Measurements from ENCODE around the gene BTBD1. TPM values are rescaled to one million over a fixed set of nuclear protein-coding genes. Genes with fewer than 3 reads are reported as not detected.

Gene BTBD1
- 10 to 100 TPM; 55.0 to 58.6 TPM for total RNA-seq

DNA sequence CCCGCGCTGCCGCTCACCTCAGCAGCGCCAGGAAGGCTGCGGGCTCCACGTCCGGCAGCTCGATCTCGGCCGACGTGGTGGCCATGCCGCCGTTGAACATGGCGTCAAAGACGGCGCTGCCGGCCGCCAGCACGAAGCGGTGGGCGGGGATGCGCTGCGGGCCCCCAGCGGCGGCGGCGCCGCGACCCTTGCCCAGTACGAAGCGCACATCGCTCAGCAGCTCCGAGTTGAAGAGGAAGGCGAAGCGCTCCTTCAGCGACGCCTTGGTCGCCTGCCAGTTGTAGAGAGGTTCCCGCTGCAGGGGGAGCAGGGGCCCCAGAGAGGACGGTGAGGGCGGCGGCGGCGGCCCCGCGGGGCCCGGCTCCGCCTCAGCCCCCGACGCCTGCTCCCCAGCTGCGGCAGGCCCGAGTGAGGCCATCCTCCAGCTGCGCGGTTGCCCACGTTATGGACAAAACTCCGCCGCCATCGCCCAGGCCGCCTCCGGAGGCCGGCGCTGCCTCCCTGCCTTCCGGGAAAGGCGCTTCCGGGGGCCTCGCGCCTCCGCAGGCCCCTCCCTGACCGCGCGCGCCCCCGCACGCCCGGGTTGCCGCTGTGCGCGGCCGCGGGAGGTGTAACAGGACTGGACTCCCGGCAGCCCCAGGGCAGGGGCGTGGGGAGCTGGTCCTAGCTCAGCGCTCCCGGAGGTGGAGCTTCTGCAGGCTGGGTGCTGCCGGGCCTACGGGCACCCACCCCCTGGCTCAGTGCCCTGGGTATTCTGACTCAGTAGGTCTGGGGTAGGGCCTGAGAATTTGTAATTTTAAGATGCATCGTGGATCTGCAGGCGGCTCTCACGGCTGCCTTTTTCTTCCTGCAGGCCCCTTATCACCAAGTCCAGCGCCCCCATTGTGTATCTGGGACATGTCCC lies at the start of gene BTBD1:
Gene BTBD1, minus strand, starts transcription at position 519 of the 904 bp plus-strand sequence. Its CDS starts 101 bp downstream, at position 418.
- Mint-ChIP-seq H3K27me3 (no peaks in the 10 kb centered on the region), H3K36me3 (ENCODE audit: low read depth) (peaks cover 22% of the 10 kb centered on the region), H3K4me1 (peaks cover 20% of the 10 kb centered on the region), H3K4me3 (peak within 1 kb of the TSS; percentile 49), H3K27ac (peak within 1 kb of the TSS; percentile 76), H3K9me3 (peaks cover 7% of the 10 kb centered on the region)
- POLR2A ChIA-PET, result interaction anchor here (0.6 to 2.0 kb wide), 15 partner anchors 10 to 527 kb away, joined by 3 to 20 read pairs (median 4); partner anchors contain the start of genes C15orf40, RAMAC, RPS17 and TM6SF1
- CTCF ChIA-PET, result interaction anchor here (1.3 to 3.3 kb wide), 3 partner anchors 10 to 98 kb away, joined by 3 to 19 read pairs (median 6); partner anchors contain the start of gene C15orf40
- peak; percentile 87 for DNase-seq

DNA sequence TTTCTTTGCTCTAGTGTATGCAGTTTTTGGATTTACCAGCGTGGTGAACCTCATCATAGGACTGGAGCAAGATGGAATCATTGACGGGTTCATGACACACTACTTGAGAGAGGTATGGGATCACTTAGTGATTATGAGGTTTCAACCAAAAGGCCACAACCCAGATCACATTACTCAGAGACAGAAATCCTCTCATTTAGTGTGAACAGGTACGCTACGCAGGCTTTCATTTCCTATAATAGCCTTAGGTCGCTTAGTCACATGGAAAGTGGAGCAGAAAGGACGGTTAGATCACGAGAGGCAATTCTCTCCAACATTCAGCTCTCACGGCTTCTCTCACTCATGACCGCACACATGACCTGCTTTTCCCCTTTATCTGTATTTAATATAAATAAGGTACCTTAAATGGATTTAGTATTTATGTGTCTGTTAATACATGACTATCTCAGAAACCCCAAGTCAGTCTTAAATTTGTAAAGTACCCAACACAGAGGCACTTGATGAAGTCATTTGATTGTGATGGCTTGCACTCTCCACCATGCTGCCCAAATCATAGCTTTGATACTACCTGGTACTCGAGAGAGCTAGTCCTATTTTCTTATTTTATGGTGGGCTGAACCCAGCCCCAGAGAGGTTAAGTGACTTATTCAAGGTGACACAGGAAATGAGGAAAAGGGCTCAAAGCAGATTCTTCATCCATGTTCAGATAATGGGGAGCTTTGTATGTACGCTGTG lies 48.9 kb upstream of the BTBD1 start:
- DNase-seq, result no peak
- no peak overlapping the region for H3K27ac Mint-ChIP-seq
- H3K36me3 Mint-ChIP-seq (ENCODE audit: low read depth), result peaks cover 38% of the 10 kb centered on the region
- CTCF ChIA-PET, result interaction anchor here (0.6 kb wide), 1 partner anchor 573 kb away, joined by 4 read pairs; no protein-coding TSS in a partner anchor
- no peaks in the 10 kb centered on the region for H3K9me3 Mint-ChIP-seq
- peaks cover 10% of the 10 kb centered on the region for H3K4me1 Mint-ChIP-seq
- H3K27me3 Mint-ChIP-seq, result peaks cover 5% of the 10 kb centered on the region
- no peak overlapping the region for H3K4me3 Mint-ChIP-seq
- POLR2A ChIA-PET, result interaction anchor here (0.7 to 0.9 kb wide), 3 partner anchors 8 to 49 kb away, joined by 3 read pairs; partner anchors contain the start of genes BTBD1 and TM6SF1

DNA sequence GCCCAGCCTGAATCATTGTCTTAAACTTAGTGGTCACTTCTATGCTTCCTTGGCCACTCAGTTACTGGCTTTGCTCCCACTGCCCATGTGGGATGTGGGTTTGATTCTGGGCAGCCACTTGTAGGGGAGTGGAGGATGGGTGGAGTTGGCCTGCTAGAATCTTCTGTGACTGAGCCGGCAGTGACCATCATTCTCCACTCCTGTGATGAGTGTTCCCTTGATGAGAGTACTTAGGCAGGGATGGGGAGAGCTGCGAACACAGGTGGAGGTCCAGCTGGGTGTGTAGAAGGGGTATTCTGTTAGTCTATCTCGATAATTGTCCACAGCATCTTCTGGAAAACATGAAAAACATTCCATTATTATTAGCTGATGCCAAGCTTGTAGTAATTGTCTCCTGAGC lies 48.4 kb upstream of the BTBD1 start:
- ChIA-PET CTCF (no interaction called here), POLR2A (no interaction called here)
- no peak overlapping the region for H3K27ac Mint-ChIP-seq
- H3K36me3 Mint-ChIP-seq (ENCODE audit: low read depth), result peaks cover 40% of the 10 kb centered on the region
- no peak overlapping the region for H3K4me3 Mint-ChIP-seq
- peaks cover 12% of the 10 kb centered on the region for H3K4me1 Mint-ChIP-seq
- DNase-seq, result no peak
- no peaks in the 10 kb centered on the region for H3K9me3 Mint-ChIP-seq
- peaks cover 5% of the 10 kb centered on the region for H3K27me3 Mint-ChIP-seq

DNA sequence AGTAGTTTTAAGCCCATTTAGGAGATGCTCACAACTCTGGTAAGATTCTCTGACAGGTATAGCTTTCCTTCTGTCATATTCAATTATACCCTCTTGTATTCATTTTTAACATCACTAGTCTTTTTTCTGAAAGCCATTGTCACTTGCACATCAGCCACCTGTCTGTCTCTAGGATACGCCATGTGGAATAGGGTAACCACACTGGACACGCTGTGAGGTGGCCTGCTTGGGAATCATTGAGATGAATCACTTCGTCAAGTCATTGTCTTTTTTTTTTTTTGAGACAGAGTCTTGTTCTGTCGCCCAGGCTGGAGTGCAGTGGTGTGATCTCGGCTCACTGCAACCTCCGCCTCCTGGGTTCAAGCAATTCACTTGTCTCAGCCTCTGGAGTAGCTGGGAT lies 47.8 kb upstream of the BTBD1 start:
- H3K4me1 Mint-ChIP-seq, result peaks cover 17% of the 10 kb centered on the region
- ChIA-PET POLR2A (no interaction called here), CTCF (no interaction called here)
- H3K9me3 Mint-ChIP-seq, result no peaks in the 10 kb centered on the region
- no peak overlapping the region for H3K4me3 Mint-ChIP-seq
- no peak for DNase-seq
- H3K27me3 Mint-ChIP-seq, result peaks cover 7% of the 10 kb centered on the region
- peaks cover 42% of the 10 kb centered on the region for H3K36me3 Mint-ChIP-seq (ENCODE audit: low read depth)
- no peak overlapping the region for H3K27ac Mint-ChIP-seq

DNA sequence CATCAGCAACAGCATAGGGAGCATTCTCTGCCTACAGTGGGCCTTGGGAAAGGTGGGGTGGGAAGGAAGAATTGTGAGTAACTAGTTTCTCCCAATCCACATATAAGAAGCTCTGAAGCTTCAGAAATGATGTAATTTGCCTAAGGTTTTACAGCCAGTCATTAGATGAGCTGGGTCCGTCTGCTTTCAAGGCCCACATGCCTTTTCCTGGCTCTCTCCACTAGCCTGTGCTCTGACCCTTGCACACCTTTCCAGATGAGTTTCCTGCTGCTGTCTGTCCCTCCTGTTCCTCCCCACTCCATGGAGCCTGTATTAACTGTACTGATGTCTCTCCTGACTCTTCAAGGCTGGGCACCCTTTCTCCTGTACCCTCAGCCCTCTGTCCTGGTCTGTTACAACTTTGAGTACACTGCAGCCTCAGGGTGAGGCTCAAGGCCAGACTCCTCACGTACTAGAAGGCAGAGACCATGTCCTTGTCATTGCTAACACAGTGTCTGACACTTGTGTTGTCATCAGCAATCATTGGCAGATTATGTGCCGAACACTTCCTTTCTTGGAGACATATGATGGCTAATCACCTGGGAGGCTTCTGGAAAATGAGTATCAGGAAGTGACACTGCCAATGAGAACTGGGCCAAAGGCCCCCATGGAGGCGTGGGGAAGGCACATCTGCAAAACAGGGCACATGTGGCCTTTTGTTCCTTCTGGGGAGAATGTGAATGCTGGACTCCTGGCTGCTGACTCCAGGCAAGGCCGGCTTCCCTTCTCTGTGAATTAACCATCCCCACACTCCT lies 47.0 kb upstream of the BTBD1 start:
- peaks cover 41% of the 10 kb centered on the region for H3K36me3 Mint-ChIP-seq (ENCODE audit: low read depth)

DNA sequence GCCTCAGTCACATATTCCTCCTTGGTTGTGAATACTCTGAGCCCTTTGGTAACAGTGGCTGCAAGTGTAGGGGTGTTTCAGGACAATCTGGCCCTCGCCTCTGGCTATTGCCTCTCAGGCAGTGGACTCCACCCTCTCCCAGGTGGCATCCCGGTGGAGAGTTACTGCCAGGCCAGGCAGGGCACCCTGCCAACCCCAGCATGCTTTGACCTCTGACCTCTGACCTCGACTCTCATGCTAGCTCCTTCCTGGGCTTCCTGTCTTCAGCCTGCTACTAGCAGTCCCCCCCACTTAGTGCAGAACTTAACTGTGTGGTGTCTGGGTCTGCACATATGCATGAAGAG lies 45.9 kb upstream of the BTBD1 start:
- POLR2A ChIA-PET, result no interaction called here
- no peak overlapping the region for H3K27ac Mint-ChIP-seq
- H3K4me3 Mint-ChIP-seq, result no peak overlapping the region
- CTCF ChIA-PET, result no interaction called here
- H3K36me3 Mint-ChIP-seq (ENCODE audit: low read depth), result peaks cover 51% of the 10 kb centered on the region
- peaks cover 18% of the 10 kb centered on the region for H3K27me3 Mint-ChIP-seq
- no peak for DNase-seq
- peaks cover 36% of the 10 kb centered on the region for H3K4me1 Mint-ChIP-seq
- no peaks in the 10 kb centered on the region for H3K9me3 Mint-ChIP-seq

More for the DNA sequence above, 47.0 kb upstream of the BTBD1 start:
- H3K9me3 Mint-ChIP-seq, result no peaks in the 10 kb centered on the region
- ChIA-PET POLR2A (no interaction called here), CTCF (no interaction called here)
- no peak overlapping the region for H3K4me3 Mint-ChIP-seq
- peaks cover 24% of the 10 kb centered on the region for H3K4me1 Mint-ChIP-seq
- DNase-seq, result no peak
- peaks cover 11% of the 10 kb centered on the region for H3K27me3 Mint-ChIP-seq
- H3K27ac Mint-ChIP-seq, result no peak overlapping the region

DNA sequence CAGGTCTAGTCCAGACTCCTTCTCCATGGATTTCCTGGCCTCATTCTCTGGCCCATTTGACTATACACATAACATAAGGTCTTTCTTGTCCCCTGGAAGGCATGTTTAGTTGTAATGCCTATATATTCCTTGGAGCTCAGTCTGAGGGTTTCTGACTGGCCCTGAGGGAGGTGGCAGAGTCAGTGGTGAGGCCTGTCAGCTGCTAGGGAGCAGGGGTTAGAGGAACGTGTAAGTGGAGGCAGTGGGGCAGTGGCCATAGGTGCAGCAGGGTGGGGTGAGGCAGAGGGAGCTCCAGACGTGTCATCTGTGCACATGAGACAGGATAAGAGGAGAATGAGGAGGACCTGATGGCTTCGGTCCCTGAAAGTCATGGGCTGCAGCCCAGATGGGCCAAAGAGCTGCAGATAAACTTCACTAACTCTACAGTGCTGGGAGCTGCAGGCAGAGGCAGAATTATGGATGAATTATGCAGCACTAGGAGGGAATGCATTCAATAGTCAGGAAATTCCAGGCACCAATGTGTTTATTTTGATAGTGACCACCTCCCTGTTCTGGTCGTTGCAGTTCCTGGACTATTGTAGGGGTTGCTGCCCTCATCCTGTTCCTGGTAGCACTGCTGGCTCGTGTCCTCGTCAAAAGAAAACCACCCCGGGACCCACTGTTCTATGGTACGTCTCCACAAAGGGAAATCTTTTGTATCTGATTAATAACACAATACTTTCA lies 45.3 kb upstream of the BTBD1 start:
- ChIA-PET CTCF (no interaction called here), POLR2A (no interaction called here)
- Mint-ChIP-seq H3K27me3 (peaks cover 18% of the 10 kb centered on the region), H3K36me3 (ENCODE audit: low read depth) (peaks cover 51% of the 10 kb centered on the region), H3K27ac (no peak overlapping the region), H3K4me1 (peaks cover 36% of the 10 kb centered on the region), H3K4me3 (no peak overlapping the region), H3K9me3 (no peaks in the 10 kb centered on the region)
- DNase-seq, result no peak

DNA sequence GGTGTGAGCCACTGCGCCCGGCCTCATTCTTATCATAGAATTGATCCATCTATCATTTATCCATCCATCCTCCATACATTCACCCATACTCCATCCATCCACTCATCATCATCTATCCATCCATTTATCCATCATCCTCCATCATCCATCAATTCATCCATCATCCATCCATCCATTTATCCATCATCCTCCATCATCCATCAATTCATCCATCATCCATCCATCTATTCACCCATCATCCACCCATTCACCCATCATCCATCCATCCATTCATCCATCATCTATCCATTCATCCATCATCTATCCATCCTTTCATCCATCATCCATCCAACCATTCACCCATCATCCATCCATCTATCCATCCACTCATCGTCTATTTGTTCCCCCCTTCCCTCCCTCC lies 44.1 kb upstream of the BTBD1 start:
- H3K36me3 Mint-ChIP-seq (ENCODE audit: low read depth), result peaks cover 56% of the 10 kb centered on the region
- ChIA-PET POLR2A (no interaction called here), CTCF (no interaction called here)

DNA sequence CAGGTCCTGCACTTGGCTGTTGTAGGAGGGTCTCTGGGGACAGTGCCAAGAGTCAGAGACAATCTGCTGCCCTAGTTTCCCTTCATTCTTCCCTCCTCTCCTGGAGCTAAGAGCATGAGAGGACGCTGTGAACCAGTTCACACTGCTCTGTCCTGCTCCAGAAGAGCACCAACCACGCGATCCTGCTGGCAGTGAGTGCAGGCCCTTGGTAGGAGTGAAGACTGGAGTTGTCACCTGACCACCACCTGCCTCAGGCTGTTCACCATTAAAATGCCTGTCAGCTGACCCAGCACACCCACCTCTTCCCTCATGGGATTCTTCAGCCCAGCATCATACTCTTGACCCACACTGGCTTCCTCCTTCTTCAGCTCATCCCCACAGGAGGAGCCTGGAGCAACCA lies 43.3 kb upstream of the BTBD1 start:
- peaks cover 52% of the 10 kb centered on the region for H3K36me3 Mint-ChIP-seq (ENCODE audit: low read depth)
- H3K4me3 Mint-ChIP-seq, result no peak overlapping the region
- no peaks in the 10 kb centered on the region for H3K9me3 Mint-ChIP-seq
- CTCF ChIA-PET, result no interaction called here
- H3K4me1 Mint-ChIP-seq, result peaks cover 33% of the 10 kb centered on the region
- POLR2A ChIA-PET, result no interaction called here
- DNase-seq, result no peak
- no peak overlapping the region for H3K27ac Mint-ChIP-seq
- H3K27me3 Mint-ChIP-seq, result peaks cover 28% of the 10 kb centered on the region

More for the DNA sequence above, 44.1 kb upstream of the BTBD1 start:
- H3K27me3 Mint-ChIP-seq, result peaks cover 23% of the 10 kb centered on the region
- no peaks in the 10 kb centered on the region for H3K9me3 Mint-ChIP-seq
- H3K4me1 Mint-ChIP-seq, result peaks cover 38% of the 10 kb centered on the region
- DNase-seq, result no peak
- no peak overlapping the region for H3K4me3 Mint-ChIP-seq
- H3K27ac Mint-ChIP-seq, result no peak overlapping the region

DNA sequence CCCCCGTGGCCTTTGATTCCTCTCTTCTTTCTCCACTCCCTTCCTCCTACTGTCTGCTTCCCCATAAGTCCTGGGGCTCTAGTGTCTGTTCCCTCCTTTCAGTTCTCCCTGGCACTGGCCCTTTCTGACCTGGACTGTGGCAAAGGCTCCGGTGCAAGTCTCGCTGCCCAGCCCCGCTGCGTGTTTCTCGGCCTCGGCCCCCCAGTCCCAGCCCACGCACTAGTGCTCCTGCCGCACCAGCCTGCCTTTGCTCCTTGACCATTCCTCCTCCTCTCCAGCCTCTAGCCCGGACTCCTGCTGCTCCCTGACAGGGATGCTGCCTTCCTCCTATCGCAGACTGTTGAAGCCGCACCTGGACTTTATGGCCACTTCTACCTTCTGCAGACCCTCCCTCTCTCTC lies 42.5 kb upstream of the BTBD1 start:
- POLR2A ChIA-PET, result interaction anchor here (1.0 to 1.7 kb wide), 3 partner anchors 20 to 98 kb away, joined by 4 to 8 read pairs (median 4); partner anchors contain the start of genes BTBD1 and C15orf40

DNA sequence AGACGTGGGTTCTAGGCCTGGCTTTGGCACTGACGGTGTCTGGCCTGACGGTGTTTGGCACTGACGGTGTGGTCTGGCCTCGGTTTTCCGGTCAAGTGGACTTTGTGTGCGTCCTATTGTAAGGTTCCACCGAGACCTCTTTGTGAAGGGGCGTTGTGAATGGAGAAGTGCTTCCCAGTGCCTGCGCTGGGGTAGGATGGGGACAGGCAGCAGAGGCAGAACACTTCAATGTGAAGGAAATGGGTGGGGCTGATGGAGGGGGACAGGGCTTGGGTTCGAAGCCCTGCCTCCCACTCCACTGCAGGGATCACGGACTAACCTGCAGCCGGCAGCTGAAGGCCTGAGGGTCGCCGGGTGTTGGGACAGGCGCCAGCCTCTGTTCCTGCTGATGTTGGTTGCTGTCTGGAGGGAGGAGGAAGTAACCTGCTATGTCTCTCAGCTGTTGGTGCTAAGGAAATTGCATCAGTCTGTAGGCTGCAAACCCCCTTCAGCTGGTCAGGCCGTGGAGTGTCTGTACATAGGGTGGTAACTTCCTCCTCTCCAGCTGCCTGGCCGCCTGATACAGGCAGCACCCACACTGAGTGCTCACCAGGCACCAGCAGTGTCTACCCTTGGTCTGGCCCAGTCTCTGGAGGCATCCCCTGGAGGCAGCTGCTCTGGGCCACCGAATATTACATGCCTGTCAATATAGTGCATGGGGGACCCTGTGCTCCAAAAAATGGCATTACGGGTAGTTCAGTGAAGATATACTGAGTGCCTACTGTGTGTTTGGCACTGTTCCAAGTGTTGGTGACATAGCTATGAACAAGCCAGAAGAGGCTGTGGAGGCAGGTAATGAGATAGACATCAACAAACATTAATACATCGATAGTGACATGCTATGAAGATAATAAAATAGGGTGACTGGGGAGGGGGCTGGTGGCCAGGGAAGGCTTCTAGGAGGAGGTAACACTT lies 41.5 kb upstream of the BTBD1 start:
- POLR2A ChIA-PET, result interaction anchor here (0.6 to 1.7 kb wide), 9 partner anchors 21 to 569 kb away, joined by 3 to 8 read pairs (median 4); partner anchors contain the start of genes BTBD1, C15orf40 and RPS17
- H3K4me3 Mint-ChIP-seq, result peak overlapping the region; percentile 98
- CTCF ChIA-PET, result interaction anchor here (0.8 to 1.1 kb wide), 2 partner anchors 39 to 94 kb away, joined by 3 to 4 read pairs; no protein-coding TSS in a partner anchor
- peaks cover 32% of the 10 kb centered on the region for H3K4me1 Mint-ChIP-seq
- H3K27ac Mint-ChIP-seq, result peak overlapping the region; percentile 90
- DNase-seq, result peak; percentile 61
- peaks cover 39% of the 10 kb centered on the region for H3K36me3 Mint-ChIP-seq (ENCODE audit: low read depth)
- H3K9me3 Mint-ChIP-seq, result no peaks in the 10 kb centered on the region
- peaks cover 37% of the 10 kb centered on the region for H3K27me3 Mint-ChIP-seq

More for the DNA sequence above, 42.5 kb upstream of the BTBD1 start:
- Mint-ChIP-seq H3K36me3 (ENCODE audit: low read depth) (peaks cover 47% of the 10 kb centered on the region), H3K9me3 (no peaks in the 10 kb centered on the region), H3K27me3 (peaks cover 32% of the 10 kb centered on the region), H3K4me3 (no peak overlapping the region), H3K27ac (no peak overlapping the region), H3K4me1 (peaks cover 32% of the 10 kb centered on the region)
- DNase-seq, result no peak
- CTCF ChIA-PET, result no interaction called here
